PC-3 (cell line): Measurements from ENCODE around the gene NSL1. TPM values are rescaled to one million over a fixed set of nuclear protein-coding genes. Genes with fewer than 3 reads are reported as not detected.

ENCODE experiments used
- ATAC-seq: fragments of 200-7000 bp; cut with Tn5 transposase; 2 replicates; pipeline ENCODE4 v1.9.1; 2020; ENCODE audit warnings: mild to moderate bottlenecking, moderate library complexity
- BruUV-seq: library from RNA; stranded (reverse); fragments of 400-500 nt; replicated peaks from 2 replicates; lab custom pipeline; 2021; lab: Mats Ljungman, UMichigan
- CTCF ChIA-PET: fragments of 300-600 bp; sonication (Branson Sonifier 250); formaldehyde crosslinking; loops from one replicate; lab custom pipeline; 2022; ENCODE audit warnings: antibody characterized with exemption; lab: Charles Lee
- POLR2A ChIA-PET: fragments of 300-600 bp; sonication (Branson Sonifier 250); formaldehyde crosslinking; loops from one replicate; lab custom pipeline; 2022; ENCODE audit warnings: antibody characterized with exemption; ENCODE audit not compliant: unreplicated experiment; lab: Charles Lee
- DNase-seq: peaks from one replicate; pipeline ENCODE4 v3.0.0-alpha.2; 2015
- H2AFZ ChIP-seq: fragments of 300-600 bp; sonication (generic); 2 replicates; pipeline ENCODE4 v1.6.0; 2016; ENCODE audit warnings: antibody characterized with exemption, low read length
- H3F3A ChIP-seq: fragments of 300-600 bp; sonication (generic); one replicate; pipeline ENCODE4 v1.6.0; 2017; ENCODE audit warnings: antibody characterized with exemption, low read length, control low read depth, mild to moderate bottlenecking; ENCODE audit not compliant: unreplicated experiment
- H3K27ac ChIP-seq: fragments of 300-600 bp; sonication (generic); 2 replicates; pipeline ENCODE4 v1.5.1; 2016; ENCODE audit warnings: mild to moderate bottlenecking, low read length
- H3K27me3 ChIP-seq: fragments of 300-600 bp; sonication (generic); 2 replicates; pipeline ENCODE4 v1.6.1; 2016; ENCODE audit warnings: low read length, mixed read lengths
- H3K36me3 ChIP-seq: fragments of 300-600 bp; sonication (generic); 2 replicates; pipeline ENCODE4 v1.6.1; 2016; ENCODE audit warnings: low read depth, mixed run types, low read length, mixed read lengths
- H3K4me1 ChIP-seq: fragments of 300-600 bp; sonication (generic); 2 replicates; pipeline ENCODE4 v1.5.1; 2016; ENCODE audit warnings: low read length; ENCODE audit not compliant: insufficient read depth
- H3K4me2 ChIP-seq: fragments of 300-600 bp; sonication (generic); 2 replicates; pipeline ENCODE4 v1.6.0; 2016; ENCODE audit warnings: low read length
- H3K4me3 ChIP-seq: fragments of 300-600 bp; sonication (generic); 2 replicates; pipeline ENCODE4 v1.5.1; 2016; ENCODE audit warnings: mild to moderate bottlenecking, low read length, mixed read lengths
- H3K79me2 ChIP-seq: fragments of 300-600 bp; sonication (generic); 2 replicates; pipeline ENCODE4 v1.6.1; 2017; ENCODE audit warnings: low read length, mixed read lengths
- H3K9ac ChIP-seq: fragments of 300-600 bp; sonication (generic); 2 replicates; pipeline ENCODE4 v1.6.0; 2016; ENCODE audit warnings: mild to moderate bottlenecking, low read length
- H3K9me2 ChIP-seq: fragments of 300-600 bp; sonication (generic); replicated peaks from 2 replicates; pipeline ENCODE4 v1.6.1; 2016; ENCODE audit warnings: mixed run types, low read length, mixed read lengths
- H3K9me3 ChIP-seq: fragments of 300-600 bp; sonication (generic); 2 replicates; pipeline ENCODE4 v1.6.1; 2016; ENCODE audit warnings: low read length, mixed read lengths
- H4K20me1 ChIP-seq: fragments of 300-600 bp; sonication (generic); 2 replicates; pipeline ENCODE4 v1.6.1; 2016; ENCODE audit warnings: low read length, mixed read lengths
- EZH2 ChIP-seq: fragments of 300-600 bp; sonication (generic); IDR thresholded peaks from one replicate; pipeline ENCODE4 v1.6.1; 2017; ENCODE audit warnings: antibody characterized with exemption, mild to moderate bottlenecking, low read length; ENCODE audit not compliant: unreplicated experiment
- EZH2phosphoT487 ChIP-seq: fragments of 300-600 bp; sonication (generic); IDR thresholded peaks from 2 replicates; pipeline ENCODE4 v1.6.1; 2018; ENCODE audit warnings: mild to moderate bottlenecking, antibody characterized with exemption, low read length, borderline replicate concordance
- intact Hi-C: fragments of 100-400 bp; cut with micrococcal nuclease; formaldehyde crosslinking; loops from 2 replicates; pipeline ENCODE4 v1.9.0; 2023
- total RNA-seq: library from RNA; depleted of rRNA; stranded (reverse); fragments of >200 nt; gene quantifications from 2 replicates; pipeline ENCODE4 v1.2.3, GENCODE V29; 2014
- TF ChIP-seq, protein P1 (sequence below): fragments of 300-600 bp; sonication (generic); conservative IDR thresholded peaks from 2 replicates; pipeline ENCODE4 v1.5.1; 2017; ENCODE audit warnings: antibody characterized with exemption, low read depth, mild to moderate bottlenecking, low read length

The NSL1 gene
- total RNA-seq, 1 experiment from 2014 or later: 56.1 TPM

GRCh38 chr1:212721388-212722247 is 70.0 kb downstream of the NSL1 start:
- DNase-seq: peak; percentile 99
- Histone ChIP-seq H3K27me3 (no peaks in the 10 kb centered on the region), H3F3A (peaks cover 5% of the 10 kb centered on the region), H3K9me2 (no peaks in the 10 kb centered on the region), H2AFZ (peak overlapping the region; percentile 60), H3K79me2 (no peaks in the 10 kb centered on the region), H3K4me2 (peak overlapping the region; percentile 76), H3K4me1 (peaks cover 17% of the 10 kb centered on the region), H3K9me3 (no peaks in the 10 kb centered on the region), H4K20me1 (no peaks in the 10 kb centered on the region), H3K4me3 (peak overlapping the region; percentile 47), H3K36me3 (no peaks in the 10 kb centered on the region), H3K9ac (peak overlapping the region; percentile 8; the same call in 1 of the 2 replicates), H3K27ac (peak overlapping the region; percentile 68)
- ChIA-PET POLR2A (interaction anchor here (0.7 kb wide), 1 partner anchor 113 kb away, joined by 4 read pairs; no protein-coding TSS in a partner anchor), CTCF (interaction anchor here (0.7 to 1.8 kb wide), 2 partner anchors 56 to 1561 kb away, joined by 7 to 12 read pairs; no protein-coding TSS in a partner anchor)
- intact Hi-C loops: loop anchor here (2.0 to 5.0 kb wide), 3 partner anchors 29 to 114 kb away; partner anchors contain the start of genes ATF3, NSL1 and TATDN3
- ATAC-seq: peak; percentile 97
- TF ChIP-seq EZH2 (no peak), EZH2phosphoT487 (no peak)
- TF ChIP-seq, protein P1, sequence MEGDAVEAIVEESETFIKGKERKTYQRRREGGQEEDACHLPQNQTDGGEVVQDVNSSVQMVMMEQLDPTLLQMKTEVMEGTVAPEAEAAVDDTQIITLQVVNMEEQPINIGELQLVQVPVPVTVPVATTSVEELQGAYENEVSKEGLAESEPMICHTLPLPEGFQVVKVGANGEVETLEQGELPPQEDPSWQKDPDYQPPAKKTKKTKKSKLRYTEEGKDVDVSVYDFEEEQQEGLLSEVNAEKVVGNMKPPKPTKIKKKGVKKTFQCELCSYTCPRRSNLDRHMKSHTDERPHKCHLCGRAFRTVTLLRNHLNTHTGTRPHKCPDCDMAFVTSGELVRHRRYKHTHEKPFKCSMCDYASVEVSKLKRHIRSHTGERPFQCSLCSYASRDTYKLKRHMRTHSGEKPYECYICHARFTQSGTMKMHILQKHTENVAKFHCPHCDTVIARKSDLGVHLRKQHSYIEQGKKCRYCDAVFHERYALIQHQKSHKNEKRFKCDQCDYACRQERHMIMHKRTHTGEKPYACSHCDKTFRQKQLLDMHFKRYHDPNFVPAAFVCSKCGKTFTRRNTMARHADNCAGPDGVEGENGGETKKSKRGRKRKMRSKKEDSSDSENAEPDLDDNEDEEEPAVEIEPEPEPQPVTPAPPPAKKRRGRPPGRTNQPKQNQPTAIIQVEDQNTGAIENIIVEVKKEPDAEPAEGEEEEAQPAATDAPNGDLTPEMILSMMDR: no peak; the same call in 1 of the 2 replicates
- no TSS peak for BruUV-seq

- DNase-seq (no peak), ATAC-seq (no peak)
- H3K79me2 ChIP-seq: no peaks in the 10 kb centered on the region
- H3K27me3 ChIP-seq: no peaks in the 10 kb centered on the region
- H3K4me1 ChIP-seq: peaks cover 17% of the 10 kb centered on the region
- H3K9me2 ChIP-seq: no peaks in the 10 kb centered on the region
- TF ChIP-seq, protein P1: no peak
- no peak for TF ChIP-seq EZH2
- no peak for TF ChIP-seq EZH2phosphoT487
- no peak overlapping the region for H3K9ac ChIP-seq
- CTCF ChIA-PET: no interaction called here
- H4K20me1 ChIP-seq: no peaks in the 10 kb centered on the region
- H3K9me3 ChIP-seq: no peaks in the 10 kb centered on the region
- intact Hi-C loops: loop anchor here (2.0 to 5.0 kb wide), 3 partner anchors 31 to 112 kb away; partner anchors contain the start of genes ATF3, NSL1 and TATDN3
- peaks cover 5% of the 10 kb centered on the region for H3F3A ChIP-seq
- BruUV-seq: no TSS peak
- no peak overlapping the region for H2AFZ ChIP-seq
- no peaks in the 10 kb centered on the region for H3K36me3 ChIP-seq
- H3K27ac ChIP-seq: no peak overlapping the region
- POLR2A ChIA-PET: no interaction called here
- no peak overlapping the region for H3K4me2 ChIP-seq
- H3K4me3 ChIP-seq: no peak overlapping the region
Measured at GRCh38 chr1:212719633-212720032, 71.9 kb downstream of the NSL1 start.
